ENCODE measurements around the gene TPRX2. TPM values are rescaled to one million over a fixed set of nuclear protein-coding genes. Genes with fewer than 3 reads are reported as not detected.
A peak's percentile ranks its signal among the peaks of the same experiment; 100 is the strongest.
"Not testable (repeated sequence)": the region's sequence is repeated elsewhere in the genome, so short reads cannot be mapped to it uniquely, and the experiment has no call there.

TPRX2 gene
- not detected for total RNA-seq
- polyA plus RNA-seq: not detected
- 0 reads per million in 6 experiments for total RNA-seq

- H3K27ac Mint-ChIP-seq: peak within 1 kb of the TSS in 1 of 10 donors; percentile 21
- H3K4me1 Mint-ChIP-seq: peaks cover 5 to 21% (median 11%) of the 10 kb centered on the region in 4 donors
- peaks cover 12 to 26% (median 20%) of the 10 kb centered on the region in 5 donors for H3K27me3 Mint-ChIP-seq
- H3K36me3 Mint-ChIP-seq, POLR2A ChIA-PET, H3K9me3 Mint-ChIP-seq, H3K4me3 Mint-ChIP-seq, DNase-seq, ATAC-seq: not testable (repeated sequence)
Observed at GRCh38 chr19:47858646-47859285, at the start of gene TPRX2. TSS of gene TPRX2 (plus strand) at chr19:47859235. CDS start at chr19:47859247, 12 bp downstream.

GRCh38 chr19:47813304-47813994 is 45.6 kb upstream of the TPRX2 start:
- no peak overlapping the region for H3K4me3 Mint-ChIP-seq
- ATAC-seq: peak; percentile 71 to 76
- POLR2A ChIA-PET: no interaction called here
- peak; percentile 47 to 87 (median 70) for DNase-seq
- H3K27me3 Mint-ChIP-seq: peaks cover 4 to 15% (median 8%) of the 10 kb centered on the region in 5 donors
- H3K9me3 Mint-ChIP-seq: no peaks in the 10 kb centered on the region
- H3K4me1 Mint-ChIP-seq: peaks cover 0 to 6% (median under 1%) of the 10 kb centered on the region in 4 donors
- peak overlapping the region in 1 of 10 donors; percentile 45 for H3K27ac Mint-ChIP-seq
- no peaks in the 10 kb centered on the region for H3K36me3 Mint-ChIP-seq

GRCh38 chr19:47813995-47814328 is 45.1 kb upstream of the TPRX2 start:
- Mint-ChIP-seq H3K36me3 (no peaks in the 10 kb centered on the region), H3K27ac (no peak overlapping the region), H3K4me3 (no peak overlapping the region), H3K9me3 (no peaks in the 10 kb centered on the region), H3K4me1 (peaks cover 0 to 6% (median under 1%) of the 10 kb centered on the region in 4 donors), H3K27me3 (peaks cover 9 to 19% (median 13%) of the 10 kb centered on the region in 5 donors)
- ATAC-seq (no peak), DNase-seq (peak in 1 of 10 donors; percentile 8)
- POLR2A ChIA-PET: no interaction called here

- POLR2A ChIA-PET, H3K27ac Mint-ChIP-seq, ATAC-seq, H3K9me3 Mint-ChIP-seq, DNase-seq, H3K4me3 Mint-ChIP-seq, H3K4me1 Mint-ChIP-seq, H3K36me3 Mint-ChIP-seq: not testable (repeated sequence)
- peaks cover 20 to 36% (median 34%) of the 10 kb centered on the region in 5 donors for H3K27me3 Mint-ChIP-seq
Observed at GRCh38 chr19:47816270-47816669, 42.8 kb upstream of the TPRX2 start.

GRCh38 chr19:47818221-47818620 is 40.8 kb upstream of the TPRX2 start:
- H3K9me3 Mint-ChIP-seq, POLR2A ChIA-PET, H3K4me3 Mint-ChIP-seq, H3K4me1 Mint-ChIP-seq, H3K27ac Mint-ChIP-seq, ATAC-seq, DNase-seq, H3K36me3 Mint-ChIP-seq: not testable (repeated sequence)
- H3K27me3 Mint-ChIP-seq: peaks cover 20 to 48% (median 40%) of the 10 kb centered on the region in 5 donors

GRCh38 chr19:47819858-47820257 is 39.2 kb upstream of the TPRX2 start:
- no peaks in the 10 kb centered on the region for H3K36me3 Mint-ChIP-seq
- POLR2A ChIA-PET: no interaction called here
- no peak for ATAC-seq
- H3K27ac Mint-ChIP-seq: peak overlapping the region in 1 of 10 donors; percentile 8
- H3K27me3 Mint-ChIP-seq: peaks cover 20 to 45% (median 38%) of the 10 kb centered on the region in 5 donors
- H3K4me1 Mint-ChIP-seq: peaks cover 0 to 6% (median 0%) of the 10 kb centered on the region in 4 donors
- H3K4me3 Mint-ChIP-seq: no peak overlapping the region
- no peak for DNase-seq
- no peaks in the 10 kb centered on the region for H3K9me3 Mint-ChIP-seq

- H3K9me3 Mint-ChIP-seq: no peaks in the 10 kb centered on the region
- H3K27me3 Mint-ChIP-seq: peaks cover 20 to 45% (median 38%) of the 10 kb centered on the region in 5 donors
- peaks cover 0 to 6% (median 0%) of the 10 kb centered on the region in 4 donors for H3K4me1 Mint-ChIP-seq
- ATAC-seq: no peak
- POLR2A ChIA-PET: no interaction called here
- H3K27ac Mint-ChIP-seq: peak overlapping the region in 1 of 10 donors; percentile 9
- no peak for DNase-seq
- no peaks in the 10 kb centered on the region for H3K36me3 Mint-ChIP-seq
- no peak overlapping the region for H3K4me3 Mint-ChIP-seq
Observed at GRCh38 chr19:47820410-47820809, 38.6 kb upstream of the TPRX2 start.

GRCh38 chr19:47821460-47822020 is 37.5 kb upstream of the TPRX2 start, which contains the start of gene CRX:
TSS of gene CRX (plus strand) at chr19:47821937. CDS start at chr19:47834444, 12,507 bp downstream.
- H3K9me3 Mint-ChIP-seq: no peaks in the 10 kb centered on the region
- POLR2A ChIA-PET: no interaction called here
- peaks cover 20 to 45% (median 38%) of the 10 kb centered on the region in 5 donors for H3K27me3 Mint-ChIP-seq
- no peak for ATAC-seq
- H3K4me3 Mint-ChIP-seq: no peak within 1 kb of the TSS
- no peaks in the 10 kb centered on the region for H3K36me3 Mint-ChIP-seq
- H3K4me1 Mint-ChIP-seq: peaks cover 0 to 6% (median 0%) of the 10 kb centered on the region in 4 donors
- no peak for DNase-seq
- H3K27ac Mint-ChIP-seq: peak within 1 kb of the TSS in 3 of 10 donors; percentile 8 to 57 (median 27)

- no peak overlapping the region for H3K4me3 Mint-ChIP-seq
- no peak for ATAC-seq
- POLR2A ChIA-PET: no interaction called here
Observed at GRCh38 chr19:47824396-47824795, 34.6 kb upstream of the TPRX2 start.

GRCh38 chr19:47826800-47827199 is 32.2 kb upstream of the TPRX2 start:
- Mint-ChIP-seq H3K27ac (no peak overlapping the region), H3K36me3 (peaks cover 0 to 2% (median 0%) of the 10 kb centered on the region in 3 donors), H3K4me3 (no peak overlapping the region), H3K9me3 (peaks cover 0 to 3% (median 0%) of the 10 kb centered on the region in 9 donors), H3K27me3 (peaks cover 0 to 11% (median 8%) of the 10 kb centered on the region in 5 donors), H3K4me1 (no peaks in the 10 kb centered on the region)
- no peak for DNase-seq
- no peak for ATAC-seq
- POLR2A ChIA-PET: no interaction called here

More at GRCh38 chr19:47824396-47824795, 34.6 kb upstream of the TPRX2 start:
- peaks cover 0 to 6% (median 0%) of the 10 kb centered on the region in 4 donors for H3K4me1 Mint-ChIP-seq
- H3K36me3 Mint-ChIP-seq: peaks cover 0 to 2% (median 0%) of the 10 kb centered on the region in 3 donors
- no peak overlapping the region for H3K27ac Mint-ChIP-seq
- H3K9me3 Mint-ChIP-seq: peaks cover 0 to 3% (median 0%) of the 10 kb centered on the region in 9 donors
- no peak for DNase-seq
- peaks cover 10 to 32% (median 25%) of the 10 kb centered on the region in 5 donors for H3K27me3 Mint-ChIP-seq

GRCh38 chr19:47832723-47833122 is 26.3 kb upstream of the TPRX2 start:
- Mint-ChIP-seq H3K27ac (no peak overlapping the region), H3K27me3 (peaks cover 2 to 11% (median 4%) of the 10 kb centered on the region in 5 donors), H3K36me3 (no peaks in the 10 kb centered on the region), H3K4me3 (no peak overlapping the region), H3K4me1 (no peaks in the 10 kb centered on the region), H3K9me3 (no peaks in the 10 kb centered on the region)
- ATAC-seq (no peak), DNase-seq (no peak)
- POLR2A ChIA-PET: no interaction called here

- no peaks in the 10 kb centered on the region for H3K36me3 Mint-ChIP-seq
- POLR2A ChIA-PET: no interaction called here
- DNase-seq: no peak
- no peaks in the 10 kb centered on the region for H3K9me3 Mint-ChIP-seq
- H3K27ac Mint-ChIP-seq: no peak overlapping the region
- H3K4me3 Mint-ChIP-seq: no peak overlapping the region
- ATAC-seq: no peak
- H3K27me3 Mint-ChIP-seq: peaks cover 0 to 11% (median 2%) of the 10 kb centered on the region in 5 donors
- no peaks in the 10 kb centered on the region for H3K4me1 Mint-ChIP-seq
Observed at GRCh38 chr19:47836038-47836437, 23.0 kb upstream of the TPRX2 start.

GRCh38 chr19:47839411-47839810 is 19.6 kb upstream of the TPRX2 start:
- no peak overlapping the region for H3K4me3 Mint-ChIP-seq
- H3K27ac Mint-ChIP-seq: no peak overlapping the region
- peaks cover 0 to 3% (median 0%) of the 10 kb centered on the region in 4 donors for H3K4me1 Mint-ChIP-seq
- H3K9me3 Mint-ChIP-seq: no peaks in the 10 kb centered on the region
- no peaks in the 10 kb centered on the region for H3K36me3 Mint-ChIP-seq
- DNase-seq: no peak
- POLR2A ChIA-PET: no interaction called here
- ATAC-seq: no peak
- H3K27me3 Mint-ChIP-seq: peaks cover 4 to 34% (median 22%) of the 10 kb centered on the region in 5 donors

All from naive thymus-derived CD8-positive, alpha-beta T cell (primary cell).